Keratinocyte (primary cell): ENCODE measurements around the gene CHAF1A. TPM values are rescaled to one million over a fixed set of nuclear protein-coding genes. Genes with fewer than 3 reads are reported as not detected.

Experiments used
- DNase-seq: peaks from one replicate; pipeline ENCODE4 v3.0.0-alpha.2; 2011; ENCODE audit warnings: low read depth, missing footprints, low spot score
- FAIRE-seq: peaks from 2 replicates; lab custom pipeline; 2011; peaks lifted over from hg19 to GRCh38; lab: Jason Lieb, UNC
- H2AFZ ChIP-seq: 2 replicates; pipeline ENCODE4 v1.6.0; 2012; ENCODE audit warnings: low read length, control low read depth, inconsistent platforms; ENCODE audit not compliant: control insufficient read depth
- H3K27ac ChIP-seq: 2 replicates; pipeline ENCODE4 v1.5.1; 2011; ENCODE audit warnings: low read length; ENCODE audit not compliant: control insufficient read depth, insufficient read depth
- H3K27me3 ChIP-seq: 3 replicates; pipeline ENCODE4 v1.6.0; 2011; ENCODE audit warnings: low read length; ENCODE audit not compliant: control insufficient read depth, insufficient read depth; ENCODE audit errors: extremely low read depth
- H3K36me3 ChIP-seq, 2 experiments: 2 replicates in 1 of 2; 3 replicates in 1 of 2; pipeline ENCODE4 v1.5.1; 2011; ENCODE audit warnings: low read length in 2 of 2, mild to moderate bottlenecking in 1 of 2; ENCODE audit not compliant: control insufficient read depth in 2 of 2, insufficient read depth in 2 of 2; ENCODE audit errors: extremely low read depth in 1 of 2
- H3K4me1 ChIP-seq: 3 replicates; pipeline ENCODE4 v1.5.1; 2011; ENCODE audit warnings: low read length; ENCODE audit not compliant: control insufficient read depth, insufficient read depth; ENCODE audit errors: extremely low read depth
- H3K4me2 ChIP-seq: 3 replicates; pipeline ENCODE4 v1.6.0; 2011; ENCODE audit warnings: low read depth, low read length; ENCODE audit not compliant: control insufficient read depth, insufficient read depth; ENCODE audit errors: extremely low read depth
- H3K4me3 ChIP-seq, 3 experiments: fragments of 200-600 bp in 1 of 3; sonication (generic) in 1 of 3; 2 replicates in 2 of 3; 3 replicates in 1 of 3; pipeline ENCODE4 v1.5.1; 2011 to 2016; ENCODE audit warnings: low read length in 3 of 3, mild to moderate bottlenecking in 3 of 3, control low read depth in 2 of 3, inconsistent platforms in 1 of 3, low read depth in 1 of 3, mixed read lengths in 1 of 3, mixed run types in 1 of 3, moderate library complexity in 1 of 3; ENCODE audit not compliant: control insufficient read depth in 2 of 3, insufficient read depth in 2 of 3; ENCODE audit errors: extremely low read depth in 1 of 3
- H3K79me2 ChIP-seq: 2 replicates; pipeline ENCODE4 v1.6.0; 2012; ENCODE audit warnings: low read length; ENCODE audit not compliant: control insufficient read depth, insufficient read depth
- H3K9ac ChIP-seq: 3 replicates; pipeline ENCODE4 v1.6.0; 2011; ENCODE audit warnings: low read length; ENCODE audit not compliant: control insufficient read depth, insufficient read depth; ENCODE audit errors: extremely low read depth
- H3K9me1 ChIP-seq: 3 replicates; pipeline ENCODE4 v1.6.0; 2011; ENCODE audit warnings: low read length; ENCODE audit not compliant: control insufficient read depth, insufficient read depth; ENCODE audit errors: extremely low read depth
- H3K9me3 ChIP-seq: 2 replicates; pipeline ENCODE4 v1.5.1; 2012; ENCODE audit warnings: low read depth, low read length; ENCODE audit not compliant: control insufficient read depth
- H4K20me1 ChIP-seq: 3 replicates; pipeline ENCODE4 v1.6.0; 2011; ENCODE audit warnings: low read length; ENCODE audit not compliant: control insufficient read depth, insufficient read depth; ENCODE audit errors: extremely low read depth
- EZH2 ChIP-seq: IDR thresholded peaks from one replicate; pipeline ENCODE4 v1.6.1; 2012; ENCODE audit warnings: inconsistent platforms, mild to moderate bottlenecking, low read length, moderate library complexity
- dilution Hi-C: fragments of 300-500 bp; cut with MboI; formaldehyde crosslinking; loops from one replicate; pipeline ENCODE4 v1.7.0; 2020; ENCODE audit warnings: low sequenced_read_pairs; ENCODE audit not compliant: extremely low pct_ligation_motif_present
- polyA plus RNA-seq, 5 experiments: library from polyadenylated mRNA; depleted of rRNA in 3 of 5; stranded (reverse) in 3 of 5; stranded (forward) in 1 of 5; unstranded in 1 of 5; fragments of >200 nt; gene quantifications; 1 replicate in 1 of 5; 2 replicates in 3 of 5; 3 replicates in 1 of 5; pipeline versions ENCODE4 v1.2.1 to v1.2.3, GENCODE V29; 2011 to 2012; ENCODE audit warnings: missing spikeins in 2 of 5, low read depth in 1 of 5, low replicate concordance in 1 of 5
- TF ChIP-seq, protein P1 (sequence below), 3 experiments: IDR thresholded peaks in 1 of 3; conservative IDR thresholded peaks in 1 of 3; optimal IDR thresholded peaks in 1 of 3; 2 replicates in 2 of 3; 3 replicates in 1 of 3; pipeline versions ENCODE3 to v1.5.1; 2011; ENCODE audit warnings: low read length in 3 of 3, mild to moderate bottlenecking in 3 of 3, moderate library complexity in 2 of 3, control low read depth in 1 of 3, inconsistent platforms in 1 of 3; ENCODE audit not compliant: insufficient read depth in 2 of 3; ENCODE audit errors: extremely low read depth in 1 of 3

Gene CHAF1A
- polyA plus RNA-seq, 1 donor (not counting 4 experiments of a cell fraction or from before 2014, with no cell fraction given): 10.6 TPM

DNA sequence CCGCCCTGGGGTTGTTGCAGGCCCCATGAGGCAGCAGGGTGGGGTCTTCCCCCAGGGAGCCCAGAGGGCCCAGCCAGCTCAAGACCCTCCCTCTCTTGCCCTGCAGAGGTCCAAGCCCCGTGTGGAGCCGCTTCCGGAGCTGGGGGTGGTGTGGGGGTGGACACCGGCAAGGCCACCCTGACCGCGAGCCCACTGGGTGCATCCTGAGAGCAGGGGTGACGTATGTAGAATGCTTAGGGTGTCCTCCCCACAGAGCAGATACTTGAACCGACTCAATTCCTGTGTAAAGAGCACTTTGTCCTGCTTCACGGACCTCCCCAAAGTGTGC lies 40.3 kb downstream of the CHAF1A start:
- dilution Hi-C loops: no loop called here

DNA sequence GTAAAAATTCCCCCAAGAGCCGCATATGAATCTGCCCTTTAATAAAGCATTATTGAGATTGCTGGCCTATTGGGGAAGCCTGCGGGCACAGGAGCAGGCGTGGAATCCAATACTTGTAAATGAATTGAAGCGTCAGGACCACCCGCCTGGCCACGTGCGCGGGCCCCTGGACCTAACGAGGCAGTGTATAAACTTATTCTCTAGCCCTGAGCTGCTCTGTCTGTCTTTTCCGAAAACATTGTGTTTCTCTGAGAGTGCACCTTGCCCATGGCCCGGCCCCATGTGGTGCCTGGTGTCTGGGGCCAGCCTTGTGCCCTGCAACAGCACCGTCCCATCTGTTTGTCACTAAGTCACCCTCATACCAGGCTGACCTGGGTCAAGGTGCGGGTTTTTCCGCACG lies 40.7 kb downstream of the CHAF1A start:
- Histone ChIP-seq H3K4me2 (no peak overlapping the region), H3K79me2 (no peaks in the 10 kb centered on the region), H3K27me3 (no peaks in the 10 kb centered on the region), H3K4me1 (no peaks in the 10 kb centered on the region), H2AFZ (no peak overlapping the region), H3K27ac (no peak overlapping the region), H3K36me3 (peaks cover 42 to 47% of the 10 kb centered on the region in 2 experiments), H3K4me3 (no peak overlapping the region), H3K9me1 (no peaks in the 10 kb centered on the region), H3K9ac (no peak overlapping the region), H4K20me1 (no peaks in the 10 kb centered on the region), H3K9me3 (no peaks in the 10 kb centered on the region)
- TF ChIP-seq, protein P1, sequence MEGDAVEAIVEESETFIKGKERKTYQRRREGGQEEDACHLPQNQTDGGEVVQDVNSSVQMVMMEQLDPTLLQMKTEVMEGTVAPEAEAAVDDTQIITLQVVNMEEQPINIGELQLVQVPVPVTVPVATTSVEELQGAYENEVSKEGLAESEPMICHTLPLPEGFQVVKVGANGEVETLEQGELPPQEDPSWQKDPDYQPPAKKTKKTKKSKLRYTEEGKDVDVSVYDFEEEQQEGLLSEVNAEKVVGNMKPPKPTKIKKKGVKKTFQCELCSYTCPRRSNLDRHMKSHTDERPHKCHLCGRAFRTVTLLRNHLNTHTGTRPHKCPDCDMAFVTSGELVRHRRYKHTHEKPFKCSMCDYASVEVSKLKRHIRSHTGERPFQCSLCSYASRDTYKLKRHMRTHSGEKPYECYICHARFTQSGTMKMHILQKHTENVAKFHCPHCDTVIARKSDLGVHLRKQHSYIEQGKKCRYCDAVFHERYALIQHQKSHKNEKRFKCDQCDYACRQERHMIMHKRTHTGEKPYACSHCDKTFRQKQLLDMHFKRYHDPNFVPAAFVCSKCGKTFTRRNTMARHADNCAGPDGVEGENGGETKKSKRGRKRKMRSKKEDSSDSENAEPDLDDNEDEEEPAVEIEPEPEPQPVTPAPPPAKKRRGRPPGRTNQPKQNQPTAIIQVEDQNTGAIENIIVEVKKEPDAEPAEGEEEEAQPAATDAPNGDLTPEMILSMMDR (optimal IDR thresholded peaks at IDR 0.05 in 1 of 3, IDR thresholded peaks at IDR 0.05 in 1 of 3, conservative IDR thresholded peaks at IDR 0.05 in 1 of 3; ENCODE audit: extremely low read depth in 1 of 3, insufficient read depth in 2 of 3, low read length in 3 of 3): no peak
- TF ChIP-seq EZH2: no peak
- DNase-seq: no peak
- no peak for FAIRE-seq
- dilution Hi-C loops: no loop called here

More for the DNA sequence above, 40.3 kb downstream of the CHAF1A start:
- FAIRE-seq (no peak), DNase-seq (no peak)
- Histone ChIP-seq H3K79me2 (no peaks in the 10 kb centered on the region), H3K9me1 (no peaks in the 10 kb centered on the region), H3K27ac (no peak overlapping the region), H3K9ac (no peak overlapping the region), H3K4me1 (no peaks in the 10 kb centered on the region), H3K4me3 (no peak overlapping the region), H2AFZ (no peak overlapping the region), H3K36me3 (peaks cover 38 to 43% of the 10 kb centered on the region in 2 experiments), H3K4me2 (no peak overlapping the region), H4K20me1 (no peaks in the 10 kb centered on the region), H3K9me3 (no peaks in the 10 kb centered on the region), H3K27me3 (no peaks in the 10 kb centered on the region)
- TF ChIP-seq, protein P1 (optimal IDR thresholded peaks at IDR 0.05 in 1 of 3, IDR thresholded peaks at IDR 0.05 in 1 of 3, conservative IDR thresholded peaks at IDR 0.05 in 1 of 3; ENCODE audit: extremely low read depth in 1 of 3, insufficient read depth in 2 of 3, low read length in 3 of 3): no peak
- TF ChIP-seq EZH2: no peak
